RWPE2 (cell line): Measurements from ENCODE around the gene AOPEP.

Experiments used
- ATAC-seq: fragments of 200-7000 bp; cut with Tn5 transposase; 3 replicates; pipeline ENCODE4 v1.9.1; 2021; ENCODE audit warnings: low read depth
- DNase-seq: peaks from one replicate; pipeline ENCODE4 v3.0.0-alpha.2; 2020; ENCODE audit warnings: low spot score
- H3K27ac ChIP-seq: fragments of 450-650 bp; 2 replicates; pipeline ENCODE4 v1.5.1; 2017; ENCODE audit warnings: mild to moderate bottlenecking; ENCODE audit not compliant: poor library complexity, severe bottlenecking
- H3K27me3 ChIP-seq: fragments of 250-450 bp; sonication (Bioruptor Pico); 2 replicates; pipeline ENCODE4 v1.5.1; 2021; ENCODE audit warnings: mild to moderate bottlenecking, moderate library complexity; ENCODE audit not compliant: insufficient read depth, poor library complexity, severe bottlenecking
- H3K36me3 ChIP-seq: fragments of 250-450 bp; sonication (Bioruptor Pico); 2 replicates; pipeline ENCODE4 v1.5.1; 2020; ENCODE audit warnings: low read depth, mild to moderate bottlenecking, moderate library complexity
- H3K4me1 ChIP-seq: fragments of 250-450 bp; sonication (Bioruptor Pico); 2 replicates; pipeline ENCODE4 v1.5.1; 2021; ENCODE audit warnings: mild to moderate bottlenecking, moderate library complexity; ENCODE audit not compliant: insufficient read depth, poor library complexity, severe bottlenecking
- H3K4me3 ChIP-seq: fragments of 250-450 bp; sonication (Bioruptor Pico); 2 replicates; pipeline ENCODE4 v1.5.1; 2021; ENCODE audit warnings: mild to moderate bottlenecking, moderate library complexity; ENCODE audit not compliant: severe bottlenecking
- H3K9me3 ChIP-seq: fragments of 250-450 bp; sonication (Bioruptor Pico); 2 replicates; pipeline ENCODE4 v1.5.1; 2021; ENCODE audit warnings: mild to moderate bottlenecking, moderate library complexity; ENCODE audit not compliant: severe bottlenecking
- CTCF ChIP-seq: fragments of 450-650 bp; IDR thresholded peaks from one replicate; pipeline ENCODE4 v1.5.1; 2017; ENCODE audit warnings: mild to moderate bottlenecking, moderate library complexity; ENCODE audit not compliant: poor library complexity, severe bottlenecking

The AOPEP gene, protein sequence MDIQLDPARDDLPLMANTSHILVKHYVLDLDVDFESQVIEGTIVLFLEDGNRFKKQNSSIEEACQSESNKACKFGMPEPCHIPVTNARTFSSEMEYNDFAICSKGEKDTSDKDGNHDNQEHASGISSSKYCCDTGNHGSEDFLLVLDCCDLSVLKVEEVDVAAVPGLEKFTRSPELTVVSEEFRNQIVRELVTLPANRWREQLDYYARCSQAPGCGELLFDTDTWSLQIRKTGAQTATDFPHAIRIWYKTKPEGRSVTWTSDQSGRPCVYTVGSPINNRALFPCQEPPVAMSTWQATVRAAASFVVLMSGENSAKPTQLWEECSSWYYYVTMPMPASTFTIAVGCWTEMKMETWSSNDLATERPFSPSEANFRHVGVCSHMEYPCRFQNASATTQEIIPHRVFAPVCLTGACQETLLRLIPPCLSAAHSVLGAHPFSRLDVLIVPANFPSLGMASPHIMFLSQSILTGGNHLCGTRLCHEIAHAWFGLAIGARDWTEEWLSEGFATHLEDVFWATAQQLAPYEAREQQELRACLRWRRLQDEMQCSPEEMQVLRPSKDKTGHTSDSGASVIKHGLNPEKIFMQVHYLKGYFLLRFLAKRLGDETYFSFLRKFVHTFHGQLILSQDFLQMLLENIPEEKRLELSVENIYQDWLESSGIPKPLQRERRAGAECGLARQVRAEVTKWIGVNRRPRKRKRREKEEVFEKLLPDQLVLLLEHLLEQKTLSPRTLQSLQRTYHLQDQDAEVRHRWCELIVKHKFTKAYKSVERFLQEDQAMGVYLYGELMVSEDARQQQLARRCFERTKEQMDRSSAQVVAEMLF

DNA sequence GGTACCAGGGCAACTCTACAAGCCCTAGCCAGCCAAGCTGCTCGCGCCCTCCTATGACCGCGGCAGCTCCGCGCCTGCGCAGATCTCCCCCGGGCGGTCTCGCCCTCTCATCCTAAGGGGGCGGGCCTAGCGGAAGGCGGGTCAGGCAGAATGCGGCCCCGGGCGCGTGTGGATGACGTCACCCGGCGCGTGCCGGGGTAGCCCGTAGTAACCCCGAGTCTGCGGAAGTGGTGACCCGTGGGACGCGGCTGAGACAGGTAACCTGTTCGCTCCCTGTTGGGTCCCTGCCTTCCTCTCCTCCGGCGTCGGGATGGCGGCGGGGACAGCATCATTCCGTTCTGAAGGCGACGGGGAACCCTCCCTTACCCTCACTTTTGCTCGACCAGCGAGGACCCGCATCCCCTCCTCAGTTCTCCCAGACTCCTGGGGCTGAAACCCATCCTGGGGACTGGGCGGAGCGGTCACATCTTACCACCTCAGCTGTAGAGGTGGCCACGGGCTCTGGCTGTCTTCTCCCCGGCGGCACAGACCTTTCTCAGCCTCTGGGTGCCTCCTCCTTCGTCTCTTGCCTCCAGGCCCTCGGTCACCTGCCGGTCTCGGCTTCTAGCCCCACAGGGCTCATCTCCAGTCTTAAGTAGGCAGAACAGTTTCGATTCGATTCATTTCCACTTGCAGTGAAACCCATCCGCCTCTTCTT is at the start of gene AOPEP:
TSS of gene AOPEP (plus strand) at position 205 of the 697 bp plus-strand sequence. CDS start 33,085 bp downstream, outside the sequence.
- Histone ChIP-seq H3K4me1 (peaks cover 3% of the 10 kb centered on the region), H3K27me3 (no peaks in the 10 kb centered on the region), H3K9me3 (no peaks in the 10 kb centered on the region), H3K36me3 (no peaks in the 10 kb centered on the region), H3K4me3 (peak within 1 kb of the TSS; percentile 59), H3K27ac (peak within 1 kb of the TSS; percentile 26)
- TF ChIP-seq CTCF: no peak
- peak; percentile 98 for DNase-seq
- ATAC-seq: peak; percentile 96

- Histone ChIP-seq H3K4me3 (no peak overlapping the region), H3K36me3 (no peaks in the 10 kb centered on the region), H3K9me3 (no peaks in the 10 kb centered on the region), H3K4me1 (peaks cover 13% of the 10 kb centered on the region), H3K27ac (no peak overlapping the region), H3K27me3 (no peaks in the 10 kb centered on the region)
- no peak for DNase-seq
- TF ChIP-seq CTCF: no peak
- no peak for ATAC-seq
Measured at GRCh38 chr9:94677929-94678328, 48.6 kb upstream of the AOPEP start.

GRCh38 chr9:94679587-94679986 is 46.9 kb upstream of the AOPEP start:
- no peak overlapping the region for H3K27ac ChIP-seq
- no peaks in the 10 kb centered on the region for H3K27me3 ChIP-seq
- peaks cover 5% of the 10 kb centered on the region for H3K4me1 ChIP-seq
- ATAC-seq: no peak
- no peak overlapping the region for H3K4me3 ChIP-seq
- TF ChIP-seq CTCF: no peak
- H3K9me3 ChIP-seq: no peaks in the 10 kb centered on the region
- no peaks in the 10 kb centered on the region for H3K36me3 ChIP-seq
- DNase-seq: no peak

GRCh38 chr9:94680020-94680419 is 46.5 kb upstream of the AOPEP start:
- no peak for TF ChIP-seq CTCF

More at GRCh38 chr9:94680020-94680419, 46.5 kb upstream of the AOPEP start:
- Histone ChIP-seq H3K36me3 (no peaks in the 10 kb centered on the region), H3K9me3 (no peaks in the 10 kb centered on the region), H3K4me1 (peaks cover 2% of the 10 kb centered on the region), H3K27me3 (no peaks in the 10 kb centered on the region), H3K4me3 (no peak overlapping the region), H3K27ac (no peak overlapping the region)
- no peak for ATAC-seq
- DNase-seq: no peak
